Activated CD4-positive, CD25-positive, alpha-beta regulatory T cell treated with anti-CD3 and anti-CD28 coated beads, Interleukin-2, amount 50 U/mL, for 72 hours (primary cell): ENCODE results near the gene PPP2R5D.
"Not testable (repeated sequence)": the region's sequence is repeated elsewhere in the genome, so short reads cannot be mapped to it uniquely, and the experiment has no call there.

Experiments used
- DNase-seq: peaks from one replicate; pipeline ENCODE4 v3.0.0; 2021

Gene PPP2R5D

DNA sequence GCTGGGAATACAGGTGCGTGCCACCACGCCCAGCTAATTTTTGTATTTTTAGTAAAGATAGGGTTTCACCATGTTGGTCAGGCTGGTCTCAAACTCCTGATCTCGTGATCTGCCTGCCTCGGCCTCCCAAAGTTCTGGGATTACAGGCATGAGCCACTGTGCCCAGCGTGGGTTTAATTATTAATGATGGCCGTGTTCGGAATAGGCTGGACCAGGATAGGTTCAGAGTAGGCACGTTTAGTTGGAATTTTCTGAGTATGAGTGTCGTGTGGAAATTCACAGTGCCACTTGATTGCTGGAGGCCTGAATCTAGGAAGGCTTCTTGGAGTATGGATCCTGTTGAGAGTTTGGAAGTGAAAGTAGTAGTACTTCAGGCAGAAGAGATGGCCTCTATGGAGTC, 13.8 kb downstream of the PPP2R5D start:
- DNase-seq = not testable (repeated sequence)

DNA sequence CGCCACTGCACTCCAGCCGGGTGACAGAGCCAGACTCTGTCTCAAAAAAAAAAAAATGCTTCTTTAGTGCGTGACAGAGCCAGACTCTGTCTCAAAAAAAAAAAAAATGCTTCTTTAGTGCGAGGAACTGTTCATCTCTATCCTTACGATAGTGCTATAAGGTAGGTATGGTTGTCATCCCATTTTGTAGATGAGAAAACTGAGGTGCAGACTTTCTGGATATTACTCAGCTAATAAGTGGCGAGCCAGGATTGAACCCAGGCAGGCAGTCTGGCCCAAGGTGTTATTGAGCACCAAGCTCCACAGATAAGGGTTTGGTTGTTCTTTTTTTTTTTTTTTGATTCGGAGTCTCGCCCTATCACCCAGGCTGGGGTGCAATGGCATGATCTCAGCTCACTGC, 17.5 kb downstream of the PPP2R5D start:
- DNase-seq = no peak

DNA sequence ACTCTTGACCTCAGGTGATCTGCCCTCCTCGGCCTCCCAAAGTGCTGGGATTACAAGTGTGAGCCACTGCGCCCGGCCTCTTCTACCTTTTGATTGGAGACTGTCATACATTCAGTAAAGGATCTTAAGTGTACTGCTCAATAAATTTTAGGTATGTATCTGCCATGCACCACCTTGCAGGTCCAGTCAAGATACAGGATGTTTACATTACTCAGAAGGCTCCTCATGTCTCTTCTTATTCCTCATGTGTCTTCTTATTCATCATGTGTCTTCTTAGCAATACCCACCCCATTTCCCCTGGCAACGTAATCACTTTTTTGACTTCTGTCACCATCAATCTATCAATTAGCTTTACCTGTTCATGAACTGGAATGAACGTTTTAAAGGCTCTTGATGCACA, 21.5 kb downstream of the PPP2R5D start:
- DNase-seq = no peak

DNA sequence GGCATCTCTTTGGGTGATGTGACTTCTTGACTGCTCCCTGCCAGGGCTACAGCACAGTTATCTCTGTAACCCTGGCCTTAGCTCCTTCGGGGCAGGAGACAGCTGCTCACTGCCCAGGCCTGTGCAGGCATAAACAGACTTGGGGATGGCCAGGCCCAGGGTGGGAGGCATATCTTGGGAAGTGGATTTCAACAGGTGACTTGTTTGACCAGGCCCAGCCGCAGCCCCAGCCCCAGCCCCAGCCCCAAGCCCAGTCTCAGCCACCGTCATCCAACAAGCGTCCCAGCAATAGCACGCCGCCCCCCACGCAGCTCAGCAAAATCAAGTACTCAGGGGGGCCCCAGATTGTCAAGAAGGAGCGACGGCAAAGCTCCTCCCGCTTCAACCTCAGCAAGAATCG, 21.9 kb downstream of the PPP2R5D start:
- no peak for DNase-seq

DNA sequence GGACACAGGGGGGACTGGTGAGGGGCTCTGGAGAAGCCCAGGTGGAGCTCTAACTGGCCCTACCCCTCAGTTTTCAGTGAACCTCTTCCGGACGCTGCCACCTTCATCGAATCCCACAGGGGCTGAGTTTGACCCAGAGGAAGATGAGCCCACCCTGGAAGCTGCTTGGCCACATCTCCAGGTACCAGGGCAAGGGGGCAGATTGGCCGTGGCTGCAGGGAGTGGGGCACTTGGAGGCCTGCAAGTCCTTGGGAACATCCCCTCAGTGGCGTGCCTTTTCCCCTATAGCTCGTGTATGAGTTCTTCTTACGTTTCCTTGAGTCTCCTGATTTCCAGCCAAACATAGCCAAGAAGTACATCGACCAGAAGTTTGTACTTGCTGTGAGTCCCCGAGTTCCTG, 22.8 kb downstream of the PPP2R5D start:
- no peak for DNase-seq

DNA sequence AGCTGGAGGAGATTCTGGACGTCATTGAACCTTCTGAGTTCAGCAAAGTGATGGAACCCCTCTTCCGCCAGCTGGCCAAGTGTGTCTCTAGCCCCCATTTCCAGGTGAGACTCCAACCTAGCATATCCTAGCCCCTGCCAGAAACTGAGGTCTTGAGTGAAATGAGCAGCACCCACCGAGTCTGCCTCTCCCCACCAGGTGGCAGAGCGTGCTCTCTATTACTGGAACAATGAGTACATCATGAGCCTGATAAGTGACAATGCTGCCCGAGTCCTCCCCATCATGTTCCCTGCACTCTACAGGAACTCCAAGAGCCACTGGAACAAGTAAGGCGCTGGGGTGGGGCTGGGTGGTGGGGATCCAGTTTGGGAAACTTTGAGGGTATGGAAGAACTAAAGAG, 24.8 kb downstream of the PPP2R5D start:
- no peak for DNase-seq

DNA sequence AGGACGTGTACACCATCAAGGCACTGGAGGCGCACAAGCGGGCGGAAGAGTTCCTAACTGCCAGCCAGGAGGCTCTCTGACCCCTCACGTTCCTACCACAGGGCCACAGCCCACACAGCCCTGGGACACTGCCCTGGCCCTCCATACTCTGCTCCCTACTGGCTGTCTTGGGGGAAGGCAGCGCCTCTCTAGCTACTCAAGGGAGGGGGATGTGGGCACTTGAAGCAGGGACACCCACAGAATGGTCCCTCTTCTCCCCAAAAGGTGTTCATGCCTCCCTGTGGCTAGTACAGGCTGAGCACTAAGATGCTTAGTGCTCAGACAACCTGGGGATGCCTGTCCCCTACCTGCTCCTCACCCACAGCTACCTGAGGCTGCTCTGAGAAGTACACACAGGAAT, 26.8 kb downstream of the PPP2R5D start:
- no peak for DNase-seq

DNA sequence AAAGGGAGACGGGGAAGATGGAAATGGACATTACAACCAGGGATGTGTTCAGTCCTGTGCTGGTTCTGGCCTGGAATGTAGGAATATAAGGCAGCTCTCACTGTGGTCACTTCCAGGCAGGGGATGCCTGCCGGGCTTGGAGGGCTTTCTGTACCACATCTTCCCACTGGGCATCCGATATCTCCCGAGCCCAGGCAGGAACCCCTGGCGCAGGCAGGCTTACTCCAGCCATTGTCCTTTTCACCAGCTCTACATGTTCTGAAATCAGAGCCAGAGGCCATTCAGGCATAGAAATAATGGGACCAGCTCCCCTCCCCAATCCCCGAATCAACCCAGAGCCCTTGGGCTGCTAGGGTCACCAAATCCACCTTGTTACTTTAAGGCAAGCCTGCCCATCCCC, 28.0 kb downstream of the PPP2R5D start:
- no peak for DNase-seq

DNA sequence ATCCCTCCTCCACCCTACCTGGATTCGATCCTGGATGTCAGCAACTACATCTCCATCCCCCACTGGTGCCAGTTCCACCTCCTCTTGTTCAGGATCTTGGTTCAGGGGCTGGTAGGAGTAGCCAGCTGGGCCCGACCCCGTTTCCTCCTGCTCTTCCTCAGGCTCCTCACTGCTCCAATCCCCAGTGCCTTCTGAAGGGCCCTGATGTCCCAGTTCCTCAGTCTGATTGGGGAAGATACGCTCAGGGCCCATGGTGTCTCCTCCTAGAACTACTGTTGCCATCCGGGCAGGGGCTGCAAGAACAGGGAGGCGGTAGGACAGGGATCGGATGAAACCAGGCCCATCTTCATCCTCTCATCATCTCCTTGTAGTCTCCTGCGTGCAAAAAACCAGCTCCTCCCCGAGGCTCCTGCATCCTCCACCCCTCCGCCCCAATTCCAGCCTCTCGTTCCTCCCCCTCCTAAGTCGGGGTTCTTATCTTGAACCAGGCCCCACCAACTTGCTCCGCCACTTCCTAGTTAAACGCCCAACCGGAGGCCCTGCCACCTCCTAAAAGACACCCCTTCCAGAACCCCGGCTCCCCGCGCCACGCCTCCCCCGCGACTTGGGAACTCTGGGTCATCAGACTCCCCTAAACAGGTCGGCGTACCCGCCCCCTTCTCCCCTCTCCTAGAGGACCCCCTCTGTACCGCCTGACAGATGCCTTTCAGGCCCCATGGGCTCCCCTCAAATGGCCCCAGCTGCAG, 28.9 kb downstream of the PPP2R5D start:
- DNase-seq = no peak

DNA sequence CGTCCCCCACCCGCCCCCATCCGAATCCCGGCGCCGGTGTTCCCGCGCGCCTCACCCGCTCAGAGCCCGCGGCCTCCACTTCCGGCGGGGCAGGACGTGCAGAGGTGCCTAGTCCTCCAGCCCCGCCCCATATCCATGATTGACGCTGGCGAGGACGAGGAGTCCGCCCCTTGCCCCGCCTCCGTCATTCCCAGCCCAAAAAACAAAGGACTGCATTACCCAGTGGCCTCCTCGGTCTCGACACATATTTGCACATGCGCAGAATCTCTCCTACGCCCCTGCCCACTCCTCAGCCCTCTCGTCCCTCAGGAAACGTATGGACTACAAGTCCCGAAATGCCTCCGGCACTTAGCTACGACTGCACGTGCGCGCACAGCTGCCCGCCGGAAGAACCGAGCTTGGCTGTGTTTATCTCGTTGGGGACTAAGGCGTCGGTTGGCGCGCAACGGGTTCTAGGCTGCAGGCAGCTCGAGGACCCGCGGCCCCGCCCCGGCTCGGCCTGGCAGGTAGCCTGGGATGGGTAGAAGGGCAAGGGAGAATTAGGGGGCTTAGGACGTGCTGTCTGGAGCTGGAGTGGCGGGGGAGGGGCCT, 29.6 kb downstream of the PPP2R5D start, which contains the start of the genes KLHDC3 and MEA1:
TSS of gene KLHDC3 (plus strand) at position 407 of the 591 bp plus-strand sequence. CDS start 2,944 bp downstream, outside the sequence.
TSS of gene MEA1 (minus strand) at position 104 of the 591 bp plus-strand sequence. CDS start 133 bp downstream, outside the sequence.
- DNase-seq = peak; percentile 97

DNA sequence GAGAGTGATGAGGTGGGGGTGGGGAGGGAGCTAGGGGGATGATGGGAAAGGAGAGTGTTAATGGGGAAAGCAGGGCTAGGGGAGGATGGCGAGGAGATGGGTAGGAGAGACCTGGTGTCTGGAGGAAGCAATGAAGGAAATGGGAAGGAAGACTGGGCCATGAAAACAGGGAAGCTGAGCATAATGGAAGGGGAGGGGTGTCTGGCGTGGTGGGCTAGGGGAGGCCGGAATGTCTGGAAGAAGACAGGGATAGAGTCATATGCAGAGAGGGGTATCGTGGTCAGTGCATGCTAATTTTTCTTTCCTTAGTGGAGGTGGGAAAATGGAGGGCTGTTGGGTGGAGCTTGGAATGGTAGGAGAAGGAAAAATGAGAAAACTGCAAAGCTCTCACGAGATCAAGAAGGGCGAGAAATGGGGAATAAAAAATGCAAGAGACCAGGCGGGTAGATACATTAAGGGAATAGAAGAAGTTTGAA, 30.1 kb downstream of the PPP2R5D start:
- DNase-seq = no peak

DNA sequence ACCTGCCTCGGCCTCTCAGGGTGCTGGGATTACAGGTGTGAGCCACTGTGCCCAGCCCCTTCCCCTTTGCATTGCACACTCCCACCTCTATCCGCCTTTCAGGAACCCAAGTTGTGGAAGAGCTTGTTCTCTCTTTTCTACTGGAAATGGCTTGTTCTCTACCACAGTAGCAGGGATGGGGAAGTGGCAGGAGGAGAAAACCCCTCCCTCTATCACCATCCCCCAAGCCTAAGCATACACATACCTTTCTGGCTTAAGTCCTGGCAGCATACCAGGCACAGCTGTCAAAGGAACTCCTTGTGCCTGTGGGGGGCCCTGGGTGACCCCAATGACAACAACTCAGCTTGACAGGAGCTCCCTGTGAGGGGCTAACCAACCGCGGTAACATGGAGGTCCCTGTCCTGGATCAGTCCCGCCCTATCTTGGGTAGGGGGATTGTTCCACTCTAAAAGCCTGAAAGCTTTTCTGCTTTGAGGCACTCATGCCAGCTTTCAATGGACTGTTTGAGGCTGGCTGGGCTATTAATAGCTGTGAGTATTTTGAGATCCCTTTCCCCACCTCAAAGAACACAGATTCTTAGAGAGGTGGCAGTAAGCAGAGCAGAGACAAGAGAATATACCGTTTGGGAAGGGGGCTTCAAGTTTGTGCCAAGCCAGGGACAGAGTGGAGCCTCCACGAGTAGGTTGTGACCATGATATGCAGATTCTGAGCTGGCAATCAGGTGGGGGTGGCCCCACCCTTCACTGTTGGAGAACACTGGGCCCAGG, 32.0 kb downstream of the PPP2R5D start:
- no peak for DNase-seq

DNA sequence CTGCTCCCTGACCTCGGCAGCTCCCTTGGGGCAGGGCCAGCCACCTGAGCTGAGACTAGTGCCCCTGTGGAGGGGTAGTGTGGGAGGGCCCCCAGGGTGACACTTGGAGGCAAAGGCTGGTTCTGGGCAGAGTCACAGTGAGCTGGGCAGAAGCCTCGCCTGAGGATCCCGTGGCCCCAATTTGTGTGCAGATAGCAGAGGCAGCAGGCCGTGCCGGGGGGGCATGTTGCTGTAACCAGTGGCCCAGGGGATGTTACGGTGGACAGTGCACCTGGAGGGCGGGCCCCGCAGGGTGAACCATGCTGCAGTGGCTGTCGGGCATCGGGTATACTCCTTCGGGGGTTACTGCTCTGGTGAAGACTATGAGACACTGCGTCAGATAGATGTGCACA, 32.6 kb downstream of the PPP2R5D start:
- no peak for DNase-seq

DNA sequence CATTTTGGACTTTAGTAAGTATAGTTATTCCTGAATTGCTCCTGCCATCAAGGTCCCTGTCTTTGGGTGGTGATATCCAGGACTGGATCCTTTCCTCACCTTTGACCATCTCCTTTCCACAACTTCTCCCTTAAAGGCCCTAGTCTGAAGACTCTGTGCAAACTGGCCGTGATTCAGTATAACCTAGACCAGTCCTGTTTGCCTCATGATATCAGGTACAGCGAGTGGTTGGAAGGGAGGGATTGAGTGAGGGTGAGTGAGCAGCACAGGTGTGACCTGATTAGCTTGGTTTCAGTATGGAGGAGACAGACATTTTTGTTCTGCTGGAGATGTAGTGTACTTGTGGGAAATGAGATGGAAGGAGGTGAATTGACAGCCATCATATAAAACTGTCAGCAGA, 34.8 kb downstream of the PPP2R5D start:
- no peak for DNase-seq

DNA sequence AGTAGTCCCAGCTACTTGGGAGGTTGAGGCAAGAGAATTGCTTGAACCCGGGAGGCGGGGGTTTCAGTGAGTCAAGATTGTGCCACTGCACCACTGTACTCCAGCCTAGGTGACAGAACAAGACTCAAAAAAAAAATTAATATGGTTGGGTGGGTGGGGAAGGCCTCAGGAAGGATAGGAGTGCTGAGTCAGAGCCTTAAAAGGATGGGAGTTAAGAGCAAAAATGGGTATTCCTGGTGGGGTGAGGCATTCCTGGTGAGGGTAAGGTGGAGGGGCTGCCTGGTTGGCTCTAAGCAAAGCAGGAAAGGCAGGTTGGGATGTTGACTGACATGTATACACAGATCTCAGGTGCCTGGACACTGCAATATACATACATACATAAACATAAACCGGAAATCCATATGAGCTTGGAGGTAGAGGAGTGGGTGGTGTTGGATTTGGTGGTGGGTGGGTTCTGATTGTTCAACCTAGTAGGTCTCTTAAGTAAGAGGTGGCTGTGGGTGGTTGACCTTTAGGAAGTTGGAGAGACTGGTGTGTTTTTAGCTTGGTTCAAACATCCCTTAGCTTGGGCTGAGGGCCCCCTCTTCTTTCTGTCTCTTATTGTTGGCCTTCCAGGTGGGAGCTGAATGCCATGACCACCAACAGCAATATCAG, 35.8 kb downstream of the PPP2R5D start:
- DNase-seq = no peak

DNA sequence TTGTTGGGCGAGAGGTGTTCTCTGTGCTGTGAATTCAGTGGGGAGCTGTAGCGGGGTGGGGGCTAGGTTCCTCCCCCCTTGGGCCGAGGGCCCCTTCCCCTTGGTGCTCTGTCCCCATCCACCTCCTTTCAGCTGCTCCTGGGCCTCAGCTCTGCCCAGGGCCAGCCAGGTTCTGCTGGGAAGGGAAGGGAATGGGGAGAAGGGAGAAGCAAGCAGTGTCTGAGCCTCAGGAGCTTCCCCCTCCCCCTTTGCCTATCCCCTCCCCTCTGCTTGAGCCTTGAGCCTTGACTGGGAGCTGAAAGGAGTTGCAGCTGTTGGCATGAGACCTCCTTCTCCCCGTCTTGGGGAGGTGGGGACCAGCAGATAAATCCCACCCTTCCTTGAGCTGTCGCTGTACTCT, 36.5 kb downstream of the PPP2R5D start:
- DNase-seq = no peak

DNA sequence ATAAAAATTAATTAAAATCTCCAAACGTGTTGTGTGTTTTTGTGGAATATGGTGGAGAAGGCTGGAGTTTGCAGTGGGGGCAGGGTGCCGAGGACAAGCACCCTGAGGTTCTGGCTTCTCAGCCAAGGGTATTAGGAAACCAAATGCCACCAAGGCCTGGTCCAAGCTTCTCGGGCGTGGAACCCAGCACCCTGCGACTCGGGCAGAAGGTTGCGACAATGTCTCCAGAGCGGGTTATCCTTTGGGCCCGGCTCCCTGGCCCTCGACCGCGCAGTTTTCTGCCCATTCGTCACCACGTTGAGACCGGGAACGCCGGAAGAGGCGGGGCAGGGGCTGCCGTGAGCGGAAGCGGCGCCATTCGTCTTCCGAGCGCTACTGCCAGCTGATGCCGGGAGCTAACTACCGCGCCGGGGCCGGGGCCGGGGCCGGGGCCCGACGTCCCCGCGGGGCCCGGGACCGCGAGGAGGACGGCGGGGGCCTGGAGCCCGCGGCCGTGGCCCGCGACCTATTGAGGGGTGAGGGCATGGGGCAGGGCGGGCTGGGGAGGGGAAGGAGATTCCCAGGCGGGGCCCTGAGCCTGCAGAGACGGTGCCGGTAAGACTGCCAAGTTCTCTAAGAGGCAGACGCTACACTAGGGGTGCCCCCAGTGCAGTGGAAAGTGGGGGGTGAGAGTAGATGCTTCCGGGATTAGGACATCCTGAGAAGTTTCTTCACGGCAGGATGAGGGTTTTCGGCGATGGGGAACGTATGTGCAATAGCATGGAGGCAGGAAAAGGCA, 37.1 kb downstream of the PPP2R5D start, which contains the start of gene RRP36:
TSS of gene RRP36 (plus strand) at position 354 of the 778 bp plus-strand sequence. CDS start at position 386, 32 bp downstream.
- DNase-seq = peak; percentile 73

DNA sequence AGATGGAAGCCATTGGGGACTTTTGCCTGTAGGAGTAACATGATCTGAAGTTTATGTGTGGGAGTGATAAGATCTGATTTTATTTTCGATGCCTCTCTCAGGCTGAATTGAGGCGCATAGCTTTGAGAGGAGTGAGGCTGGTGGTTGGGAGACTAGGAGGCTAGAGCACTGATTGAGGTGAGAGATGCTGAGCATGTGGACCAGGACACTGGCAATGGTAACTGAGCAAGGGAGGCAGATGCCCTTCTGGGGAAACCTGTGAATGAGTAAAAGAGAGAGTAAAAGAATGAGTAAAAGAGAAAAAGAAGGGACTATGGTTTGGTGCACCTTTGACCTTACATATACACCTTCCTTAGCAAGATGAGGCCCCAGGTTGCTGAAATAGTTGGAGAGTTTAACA, 40.1 kb downstream of the PPP2R5D start:
- DNase-seq = no peak

DNA sequence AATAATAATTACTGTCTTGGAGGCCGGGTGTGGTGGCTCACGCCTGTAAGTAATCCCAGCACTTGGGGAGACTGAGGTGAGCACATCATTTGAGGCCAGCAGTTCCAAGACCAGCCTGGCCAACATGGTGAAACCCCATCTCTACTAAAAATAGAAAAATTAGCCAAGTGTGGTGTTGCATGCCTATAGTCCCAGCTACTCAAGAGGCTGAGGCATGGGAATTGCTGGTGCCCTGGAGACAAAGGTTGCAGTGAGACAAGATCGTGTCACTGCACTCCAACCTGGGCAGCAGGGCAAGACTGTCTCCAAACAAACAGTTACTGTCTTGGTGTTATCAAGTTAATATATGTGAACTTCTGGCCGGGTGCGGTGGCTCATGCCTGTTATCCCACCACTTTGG, 42.0 kb downstream of the PPP2R5D start:
- DNase-seq = no peak

DNA sequence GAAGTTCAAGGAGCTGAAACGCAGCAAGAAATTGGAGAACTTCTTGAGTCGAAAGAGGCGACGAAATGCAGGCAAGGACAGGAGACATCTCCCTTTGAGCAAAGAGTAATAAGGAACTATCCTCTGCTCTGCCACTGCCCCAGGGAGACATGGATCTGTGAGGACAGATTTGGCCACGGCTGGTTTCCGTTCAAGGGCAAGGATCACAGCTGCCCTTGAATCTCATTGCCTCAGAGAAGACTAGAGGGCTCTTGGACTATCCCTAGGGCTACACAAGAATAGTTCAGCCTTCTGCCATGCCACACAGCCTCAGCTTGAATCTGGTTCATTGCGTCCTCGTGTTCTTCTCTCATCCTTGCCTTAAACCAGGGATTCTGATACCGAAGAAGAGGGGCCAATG, 44.8 kb downstream of the PPP2R5D start:
- DNase-seq = no peak

DNA sequence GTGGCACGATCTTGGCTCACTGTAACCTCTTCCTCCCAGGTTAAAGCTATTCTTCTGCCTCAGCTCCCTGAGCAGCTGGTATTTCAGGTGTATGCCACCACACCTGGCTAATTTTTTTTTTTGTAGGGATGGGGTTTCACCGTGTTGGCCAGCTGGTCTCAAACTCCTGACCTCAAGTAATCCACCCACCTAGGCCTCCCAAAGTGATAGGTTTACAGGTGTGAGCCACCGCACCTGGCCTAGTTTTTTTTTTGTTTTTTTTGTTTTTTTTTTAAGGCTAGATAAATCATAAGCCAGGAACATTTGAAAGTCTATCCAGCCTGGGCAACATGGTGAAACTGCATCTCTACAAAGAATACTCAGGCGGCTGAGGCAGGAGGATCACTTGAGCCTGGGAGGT, 48.0 kb downstream of the PPP2R5D start:
- DNase-seq = no peak

DNA sequence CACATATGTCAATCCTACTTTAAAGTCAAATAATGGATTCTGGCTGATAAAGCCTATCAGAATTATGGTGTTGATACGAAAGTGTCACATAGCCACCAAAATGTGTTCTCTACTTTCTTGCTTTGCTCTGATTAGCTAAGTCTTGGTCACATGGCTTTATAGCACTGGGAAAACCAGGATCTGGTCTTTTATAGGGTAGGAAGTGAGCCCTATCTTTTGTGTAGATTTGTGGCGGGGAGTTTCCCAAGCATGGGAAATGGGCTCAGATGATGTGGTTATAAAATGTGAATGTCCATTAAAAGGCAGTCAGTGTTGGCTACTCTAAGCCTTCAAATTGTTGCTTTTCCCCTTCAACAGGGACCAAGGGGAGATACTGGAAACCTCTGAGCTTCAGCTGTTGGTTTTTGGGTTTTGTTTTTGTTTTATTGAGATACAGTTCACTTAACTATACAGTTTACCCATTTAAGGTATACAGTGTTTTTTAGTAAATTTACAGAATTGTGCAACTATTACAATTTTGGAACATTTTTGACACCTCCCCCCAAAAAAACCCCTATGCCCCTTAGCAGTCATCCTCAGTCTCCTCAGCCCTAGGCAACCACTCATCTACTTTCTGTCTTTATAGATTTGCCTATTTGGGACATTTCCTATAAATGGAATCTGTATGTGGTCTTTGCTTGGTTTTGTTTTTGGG, 49.3 kb downstream of the PPP2R5D start:
- no peak for DNase-seq
